Suppressor macrophage (primary cell): ENCODE measurements around the gene ROM1.
"Not testable (repeated sequence)": the region's sequence is repeated elsewhere in the genome, so short reads cannot be mapped to it uniquely, and the experiment has no call there.

Experiments
- DNase-seq, 4 experiments: peaks; one replicate each; pipeline ENCODE4 v3.0.0-alpha.2; 2020 to 2022

Gene ROM1

DNA sequence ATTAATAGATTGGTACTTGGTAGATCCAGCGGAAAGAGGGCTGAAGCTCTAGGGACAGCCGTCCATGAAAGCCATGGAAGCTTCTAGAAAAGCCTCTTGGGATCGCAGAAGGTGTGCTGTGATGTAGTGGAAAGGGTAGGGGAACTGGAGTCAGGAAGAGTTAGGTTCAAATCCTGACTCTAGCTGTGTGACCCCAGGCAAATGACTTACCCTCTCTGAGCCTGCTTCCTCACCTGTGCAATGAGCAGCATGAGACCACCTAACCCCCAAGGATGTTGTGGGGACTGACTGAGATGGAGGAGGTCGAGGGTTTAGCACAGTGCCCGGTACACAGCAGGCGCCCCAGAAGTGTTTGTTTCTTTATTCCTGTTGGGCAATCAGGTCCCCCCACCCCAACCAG is 2.7 kb upstream of the ROM1 start:
- DNase-seq: no peak

DNA sequence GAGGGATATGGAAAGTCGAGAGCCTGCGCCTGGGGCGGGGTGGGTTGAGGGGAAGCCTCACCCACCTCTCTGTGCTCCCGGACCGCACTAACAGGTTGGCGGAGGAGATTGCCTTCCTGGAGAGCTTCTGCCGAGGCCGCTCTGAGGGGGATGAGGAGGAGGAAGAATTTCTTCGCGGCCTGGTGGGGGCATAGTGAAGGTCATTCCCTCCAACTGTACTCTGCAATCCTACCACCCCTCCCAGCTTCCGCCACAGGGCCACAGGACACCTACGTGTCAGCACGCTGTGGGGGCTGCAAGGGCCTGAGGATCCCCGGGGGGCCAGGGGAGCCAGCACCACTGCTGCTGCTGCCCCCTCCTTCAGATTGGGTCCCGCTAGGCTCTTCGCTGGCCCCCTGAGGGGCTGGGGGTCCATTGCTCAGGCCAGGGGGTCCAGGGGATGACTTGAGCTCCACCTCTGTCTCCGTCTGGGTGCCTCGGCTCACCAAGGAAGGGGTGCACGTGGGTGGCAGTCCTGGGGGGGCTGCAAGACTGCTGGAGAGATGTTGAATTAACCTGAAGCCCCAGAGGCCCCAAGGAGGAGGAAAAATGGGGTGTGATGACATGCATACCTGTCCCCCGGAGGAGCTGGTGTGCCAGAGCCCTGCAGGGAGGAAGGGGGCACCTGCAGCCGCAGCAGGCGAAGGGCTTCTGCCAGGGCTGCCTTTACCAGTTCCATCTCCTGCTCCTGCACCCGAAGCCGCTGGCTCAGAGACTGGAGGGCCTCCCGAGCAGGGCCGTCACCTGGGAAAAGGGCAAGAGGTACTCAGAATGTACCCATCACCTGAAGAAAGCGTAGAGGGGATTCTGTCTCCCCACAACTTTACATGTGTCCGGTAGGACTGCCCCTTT is 2.0 kb upstream of the ROM1 start:
- no peak for DNase-seq

DNA sequence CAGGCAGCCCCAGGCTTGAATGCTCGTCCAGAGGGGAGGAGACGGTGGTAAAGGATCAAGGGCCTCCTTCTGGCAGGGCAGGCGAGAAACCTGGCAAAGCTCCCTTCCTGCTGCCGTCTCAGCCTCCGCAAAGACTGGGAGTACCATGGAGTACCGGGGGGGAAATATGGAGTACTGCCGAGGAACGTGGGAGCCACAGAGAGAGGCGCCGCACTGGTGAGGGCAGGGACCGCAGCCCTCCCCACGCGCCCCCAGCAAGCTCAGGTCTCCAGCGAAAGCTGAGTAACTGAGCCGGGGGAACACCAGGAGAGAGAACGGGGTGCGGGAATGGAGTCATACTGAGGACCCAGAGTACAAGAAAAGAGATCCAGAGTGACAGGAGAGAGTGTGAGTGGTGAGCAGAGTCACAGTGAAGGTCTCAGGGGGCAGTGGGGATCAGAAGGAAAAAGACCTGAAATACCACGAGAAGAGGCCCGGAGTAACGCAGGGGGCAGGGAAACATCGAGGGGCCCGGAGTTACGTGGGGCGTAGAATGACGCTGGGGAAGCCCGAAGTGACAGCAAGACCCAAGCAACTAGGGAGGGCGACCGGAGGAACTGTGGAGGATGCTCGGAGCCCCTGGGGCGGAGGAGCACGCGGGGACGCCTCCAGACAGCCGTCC is 1.2 kb upstream of the ROM1 start:
- DNase-seq: peak; percentile 13 to 60 (median 46)

DNA sequence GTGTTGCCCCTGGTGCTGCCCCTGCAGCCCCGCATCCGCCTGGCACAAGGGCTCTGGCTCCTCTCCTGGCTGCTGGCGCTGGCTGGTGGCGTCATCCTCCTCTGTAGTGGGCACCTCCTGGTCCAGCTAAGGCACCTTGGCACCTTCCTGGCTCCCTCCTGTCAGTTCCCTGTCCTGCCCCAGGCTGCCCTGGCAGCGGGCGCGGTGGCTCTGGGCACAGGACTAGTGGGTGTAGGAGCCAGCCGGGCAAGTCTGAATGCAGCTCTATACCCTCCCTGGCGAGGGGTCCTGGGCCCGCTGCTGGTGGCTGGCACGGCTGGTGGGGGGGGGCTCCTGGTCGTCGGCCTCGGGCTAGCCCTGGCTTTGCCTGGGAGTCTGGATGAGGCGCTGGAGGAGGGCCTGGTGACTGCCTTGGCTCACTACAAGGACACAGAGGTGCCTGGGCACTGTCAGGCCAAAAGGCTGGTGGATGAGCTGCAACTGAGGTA is 278 bp downstream of the ROM1 start:
- no peak for DNase-seq

DNA sequence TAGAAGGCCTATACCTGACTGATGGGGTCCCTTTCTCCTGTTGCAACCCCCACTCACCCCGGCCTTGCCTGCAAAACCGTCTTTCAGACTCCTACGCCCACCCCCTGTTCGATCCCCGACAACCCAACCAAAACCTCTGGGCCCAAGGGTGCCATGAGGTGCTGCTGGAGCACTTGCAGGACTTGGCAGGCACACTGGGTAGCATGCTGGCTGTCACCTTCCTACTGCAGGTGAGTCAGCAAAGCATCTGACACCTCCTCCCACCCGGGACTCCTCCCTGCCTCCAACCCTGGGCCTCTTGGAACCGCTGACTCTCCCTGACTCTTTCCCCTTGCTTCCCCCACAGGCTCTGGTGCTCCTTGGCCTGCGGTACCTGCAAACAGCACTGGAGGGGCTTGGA is 1.2 kb downstream of the ROM1 start:
- DNase-seq: peak in 1 of 4 experiments; percentile 33

DNA sequence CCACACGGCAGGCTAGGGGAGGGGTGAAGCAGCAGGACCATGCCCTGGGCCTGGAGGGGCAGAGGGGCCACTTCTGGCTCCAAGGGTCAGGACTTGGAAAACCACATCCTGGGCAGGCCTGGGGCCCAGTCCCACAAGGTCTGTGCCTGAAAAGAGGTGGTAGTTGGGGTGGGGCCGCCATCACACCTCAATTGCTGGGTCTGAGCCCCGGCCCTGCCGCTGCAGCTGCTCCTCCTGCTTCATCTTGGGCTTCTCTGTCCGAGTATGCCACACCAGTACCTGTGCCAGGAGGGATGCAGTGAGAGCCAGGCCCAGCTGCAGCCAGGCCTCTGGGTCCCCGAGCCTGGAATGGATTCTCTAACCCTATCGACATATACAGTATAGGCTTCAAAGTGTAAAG is 2.5 kb downstream of the ROM1 start:
- DNase-seq: no peak

DNA sequence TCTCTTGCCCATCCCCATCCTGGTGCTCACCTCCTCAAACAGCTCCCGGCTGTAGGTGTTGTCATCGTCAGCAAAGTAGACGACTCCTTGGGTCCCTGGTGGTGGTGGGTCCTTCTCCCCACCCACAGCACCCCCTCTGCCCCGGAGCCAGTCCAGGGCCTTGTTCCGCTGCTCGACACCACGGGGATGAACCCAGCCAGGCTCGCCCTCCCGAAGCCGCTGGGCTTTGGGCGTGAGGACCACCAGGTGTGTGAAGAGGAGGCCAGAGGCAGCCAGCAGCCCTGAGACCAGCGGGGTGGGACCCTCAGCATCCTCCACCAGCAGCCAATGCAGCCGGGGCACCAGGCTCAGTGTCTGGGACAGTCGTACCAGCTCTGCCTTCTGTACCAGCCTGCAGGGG is 3.9 kb downstream of the ROM1 start:
- not testable (repeated sequence) for DNase-seq

DNA sequence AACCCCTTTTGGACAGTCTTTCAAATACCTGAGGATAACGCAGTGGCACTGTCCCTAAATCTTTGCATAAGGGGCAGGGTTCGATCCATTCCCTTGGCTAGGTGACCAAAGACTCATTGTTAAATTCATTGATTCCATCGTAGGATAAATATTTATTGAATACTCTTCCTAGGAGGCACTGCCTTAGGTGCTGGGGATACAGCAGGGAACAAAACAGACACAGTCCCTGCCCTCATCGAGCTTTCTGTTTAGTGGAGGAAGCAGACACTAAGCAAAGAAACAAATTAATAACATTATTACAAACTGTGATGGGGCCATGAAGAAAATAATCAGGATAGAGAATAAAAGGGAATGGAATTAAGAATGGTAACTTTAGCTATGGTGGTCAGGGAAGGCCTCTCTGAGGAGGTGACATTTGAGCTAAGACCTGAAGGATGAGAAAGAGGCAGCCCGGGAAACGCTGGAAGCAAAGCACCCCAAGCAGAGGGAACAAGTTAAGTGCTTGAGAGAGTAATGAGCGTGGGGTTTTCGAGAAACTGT is 8.0 kb downstream of the ROM1 start:
- no peak for DNase-seq

DNA sequence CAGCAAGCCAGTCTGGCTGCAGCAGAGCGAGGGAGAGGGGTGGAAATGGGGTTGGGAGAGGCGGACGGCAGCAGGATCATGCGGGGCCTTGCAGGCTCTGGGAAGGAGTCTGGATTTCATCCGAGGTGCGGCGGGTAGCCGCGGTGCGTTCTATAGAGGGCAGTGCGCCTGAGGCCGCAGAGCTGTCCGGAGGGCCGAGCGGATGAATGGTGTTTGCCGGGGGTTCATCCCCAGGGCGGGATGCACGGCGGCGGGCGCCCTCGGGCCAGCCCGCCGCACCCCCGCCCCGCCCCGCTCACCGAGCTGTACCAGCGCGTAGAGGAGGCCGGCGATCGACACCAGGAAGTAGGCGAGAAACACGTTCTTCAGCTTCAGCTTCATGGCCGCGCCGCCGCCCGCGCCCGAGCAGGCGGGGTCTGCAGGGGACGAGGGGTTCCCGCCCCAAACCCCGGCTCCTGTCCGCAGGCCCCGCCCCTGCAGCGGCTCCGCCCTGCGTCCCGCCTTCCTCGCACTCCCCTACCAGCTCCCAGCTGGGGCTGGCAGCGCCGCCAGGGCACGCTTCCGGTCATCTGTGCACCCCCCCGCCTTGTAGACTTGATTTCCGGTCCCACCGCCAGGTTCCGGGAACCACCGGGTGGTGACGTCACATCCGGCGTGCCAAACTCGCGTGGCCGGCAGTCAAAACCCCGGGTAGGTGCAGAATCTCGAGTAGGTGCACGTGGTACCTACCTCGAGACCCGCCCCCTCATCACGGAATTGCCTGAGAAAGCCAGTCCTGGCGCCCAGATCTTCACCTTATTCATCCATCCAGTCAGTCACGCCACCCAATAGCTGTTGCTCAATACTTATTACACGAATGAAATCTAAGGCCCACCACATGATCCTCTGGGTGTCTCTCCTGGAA is 8.8 kb downstream of the ROM1 start, which contains the start of gene B3GAT3:
TSS of gene B3GAT3 (minus strand) at position 420 of the 904 bp plus-strand sequence. CDS start at position 381, 39 bp downstream.
- peak; percentile 99 for DNase-seq

DNA sequence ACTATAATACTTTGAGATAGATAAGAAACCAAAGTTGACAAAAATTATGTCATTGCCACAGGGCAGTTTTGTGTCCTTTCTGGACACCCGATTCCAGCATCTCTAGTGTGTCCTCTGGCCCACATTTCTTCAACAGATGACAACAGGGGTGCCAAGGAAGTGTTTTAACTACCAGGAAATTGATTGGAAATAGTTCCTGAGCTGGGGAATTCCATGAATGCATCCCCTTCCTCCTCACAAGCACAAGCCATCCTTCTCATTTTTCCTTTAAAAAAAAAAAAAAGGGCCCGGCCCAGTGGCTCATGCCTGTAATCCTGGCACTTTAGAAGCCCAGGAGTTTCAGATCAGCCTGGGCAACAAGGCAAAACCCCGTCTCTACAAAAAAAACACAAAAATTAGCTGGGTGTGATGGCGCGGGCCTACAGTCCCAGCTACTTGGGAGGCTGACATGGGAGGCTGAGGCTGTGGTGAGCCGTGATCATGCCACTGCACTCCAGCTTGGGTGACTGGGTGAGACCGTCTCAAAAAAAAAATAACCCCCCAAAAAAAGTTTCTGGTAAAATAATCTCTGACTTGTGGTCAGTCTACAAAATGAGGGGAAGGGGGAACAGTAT is 9.5 kb downstream of the ROM1 start:
- no peak for DNase-seq

DNA sequence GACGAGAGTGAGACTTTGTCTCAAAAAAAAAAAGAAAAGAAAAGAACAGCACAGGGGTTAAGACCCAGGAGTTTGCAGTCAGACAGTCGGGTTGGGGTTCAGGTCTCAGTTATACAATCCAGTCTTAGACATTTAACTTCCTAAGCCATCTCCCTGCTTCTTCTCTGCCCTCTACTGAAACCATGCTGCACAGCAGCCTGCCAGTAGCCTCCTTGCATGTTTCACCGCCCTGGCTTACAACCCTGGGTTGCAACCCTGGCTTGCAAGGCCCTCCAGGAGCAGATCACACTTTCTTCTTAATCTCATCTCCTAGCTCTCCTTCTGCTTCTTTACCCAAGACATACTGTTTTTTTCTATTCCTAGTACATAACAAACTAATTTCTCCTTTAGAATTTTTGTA is 14.7 kb downstream of the ROM1 start:
- peak in 1 of 4 experiments; percentile 27 for DNase-seq

DNA sequence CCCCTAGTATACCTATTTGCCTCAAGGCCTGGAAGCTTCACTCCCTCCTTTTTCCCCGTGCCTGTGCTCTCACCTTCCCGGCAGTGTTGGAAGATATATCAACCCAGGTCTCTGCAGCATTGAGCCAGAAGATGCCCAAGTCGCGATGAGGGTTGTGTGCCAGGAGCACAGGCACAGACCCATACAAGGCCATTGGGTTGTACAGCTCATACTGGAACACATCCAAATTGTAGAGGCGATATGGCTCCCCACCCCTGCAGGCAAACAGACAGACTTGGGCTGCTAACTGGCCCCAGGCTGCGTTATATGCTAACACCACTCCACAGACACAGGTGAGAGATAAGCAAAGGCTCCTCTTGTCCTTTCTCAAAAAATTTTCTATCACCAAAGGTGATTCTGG is 19.4 kb downstream of the ROM1 start:
- no peak for DNase-seq

DNA sequence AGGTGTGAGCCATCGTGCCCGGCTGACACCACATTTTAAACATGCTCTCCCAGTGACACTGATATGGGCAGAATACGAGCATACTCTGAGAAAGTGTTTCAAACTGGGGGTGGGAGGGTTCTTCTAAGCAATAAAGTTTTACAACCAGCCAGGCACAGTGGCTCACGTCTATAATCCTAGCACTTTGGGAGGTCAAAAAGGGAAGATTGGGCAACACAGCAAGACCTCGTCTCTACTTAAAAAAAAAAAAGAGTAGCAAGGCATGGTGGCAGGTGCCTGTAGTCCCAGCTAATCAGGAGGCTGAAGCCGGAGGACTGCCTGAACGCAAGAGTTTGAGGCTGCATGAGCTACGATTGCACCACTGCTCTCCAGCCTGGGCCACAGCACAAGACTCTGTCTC is 31.2 kb downstream of the ROM1 start:
- no peak for DNase-seq

DNA sequence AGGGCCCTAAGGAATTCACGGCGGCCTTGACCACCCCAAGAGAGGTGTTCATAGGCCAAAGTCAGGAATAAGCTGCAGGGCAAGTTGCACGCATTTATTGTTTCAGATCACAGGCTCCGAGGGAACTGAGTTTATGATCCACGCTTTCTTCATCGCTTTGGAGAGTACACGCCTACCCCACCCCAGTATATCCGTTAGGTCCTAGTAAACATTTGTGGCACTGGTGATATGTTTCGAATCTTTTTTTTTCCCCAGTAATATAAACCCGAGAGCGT is 32.6 kb downstream of the ROM1 start:
- no peak for DNase-seq

DNA sequence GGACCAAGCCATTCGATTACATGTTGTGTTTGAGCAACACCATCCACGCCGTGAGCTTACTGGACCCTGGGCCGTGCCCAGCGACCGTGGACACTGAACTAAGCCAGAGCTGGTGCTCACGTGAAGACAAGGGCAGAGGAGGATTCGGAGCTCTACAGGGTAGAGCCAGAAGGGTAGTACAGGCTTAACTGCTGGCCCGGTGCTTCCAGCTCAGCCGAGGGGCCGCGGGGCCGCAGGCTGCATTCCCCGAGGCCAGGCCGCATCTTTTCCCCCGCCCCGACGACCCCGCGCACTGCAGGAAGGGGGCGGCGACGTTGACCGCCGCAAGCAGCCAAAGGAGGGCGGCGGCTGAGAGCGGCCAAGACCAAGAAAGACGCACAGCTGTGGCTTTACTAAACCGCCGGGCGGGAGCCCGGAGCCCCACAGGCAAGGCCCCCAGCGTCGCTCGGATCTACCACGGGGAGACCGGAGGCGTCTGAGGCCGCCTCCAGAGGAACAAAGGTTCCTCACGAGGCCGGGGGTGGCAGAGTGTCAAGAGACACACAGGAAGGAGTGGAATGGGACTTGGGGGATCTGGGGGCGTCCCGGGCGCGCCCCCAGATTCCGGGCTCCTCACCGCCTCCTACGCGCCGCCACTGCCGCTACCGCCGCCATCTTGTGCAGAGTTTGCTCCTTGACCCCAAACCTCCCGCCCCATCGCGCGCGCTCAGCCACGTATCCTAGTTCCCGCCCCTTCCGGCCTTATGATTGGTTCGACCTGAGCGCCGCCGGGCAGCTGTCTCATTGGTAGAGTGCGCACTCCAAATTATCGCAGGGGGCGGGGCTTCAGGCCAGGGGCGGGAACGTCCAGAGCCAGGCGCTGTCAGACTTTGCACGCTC is 33.1 kb downstream of the ROM1 start, which contains the start of gene GANAB:
TSS of gene GANAB (minus strand) at position 668 of the 879 bp plus-strand sequence. CDS start at position 654, 14 bp downstream.
- DNase-seq: peak; percentile 99 to 100 (median 99)

DNA sequence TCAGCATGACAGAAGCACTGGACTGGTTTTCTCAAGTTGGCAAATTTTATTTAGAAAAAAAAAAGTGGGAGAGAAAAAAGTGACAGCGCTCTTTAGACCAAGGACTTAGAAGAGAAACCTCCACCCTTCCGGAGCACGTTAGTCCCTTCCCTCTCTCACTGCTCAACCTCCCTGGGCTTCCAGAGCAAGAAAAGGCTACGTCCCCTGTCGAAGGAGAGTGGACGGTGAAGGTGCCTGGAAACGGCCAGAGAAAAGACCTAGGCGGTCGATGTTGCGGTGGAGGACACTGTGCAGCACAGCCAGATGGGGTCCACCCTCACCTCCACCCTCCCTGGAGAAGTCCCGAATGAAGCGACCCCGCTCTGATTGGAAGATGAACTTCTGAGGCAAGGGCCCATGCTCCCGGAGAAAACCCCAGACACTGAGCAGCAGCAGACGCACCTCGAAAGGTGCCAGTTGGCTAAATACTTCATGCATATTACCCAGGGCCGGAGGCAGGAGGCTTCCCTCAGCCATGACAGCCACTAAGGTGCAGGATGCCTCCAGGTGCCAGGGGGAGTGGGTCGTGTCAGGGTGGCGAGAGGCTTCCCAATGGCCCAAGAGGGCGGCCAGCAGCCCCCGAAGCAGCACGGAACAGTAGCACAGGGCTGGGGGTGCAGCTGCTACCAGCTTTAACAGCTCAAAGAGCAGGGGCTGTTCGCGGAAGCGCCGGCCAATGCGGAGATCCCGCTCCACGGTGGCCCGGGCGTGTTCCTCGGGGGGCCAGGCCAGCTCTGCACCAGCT is 34.0 kb downstream of the ROM1 start:
- DNase-seq: no peak

DNA sequence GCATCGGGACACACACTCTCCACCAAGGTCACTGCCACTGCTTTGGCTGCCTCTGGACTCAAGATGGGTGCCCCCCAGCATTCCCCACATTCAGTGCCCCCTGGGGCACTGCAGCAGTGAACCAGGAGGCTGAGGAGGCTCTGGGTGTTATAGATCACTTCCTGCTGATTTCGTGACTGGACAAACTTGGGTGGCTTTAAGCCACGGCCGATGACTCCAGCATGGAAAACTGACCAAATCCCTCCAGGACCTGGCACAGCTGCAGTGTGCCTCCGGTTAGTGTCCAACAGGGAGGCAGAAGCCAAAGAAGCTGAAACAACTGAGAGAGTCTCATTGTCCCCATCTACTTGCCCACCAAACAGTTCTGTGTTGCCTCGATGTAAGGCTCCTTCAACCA is 34.5 kb downstream of the ROM1 start:
- no peak for DNase-seq

DNA sequence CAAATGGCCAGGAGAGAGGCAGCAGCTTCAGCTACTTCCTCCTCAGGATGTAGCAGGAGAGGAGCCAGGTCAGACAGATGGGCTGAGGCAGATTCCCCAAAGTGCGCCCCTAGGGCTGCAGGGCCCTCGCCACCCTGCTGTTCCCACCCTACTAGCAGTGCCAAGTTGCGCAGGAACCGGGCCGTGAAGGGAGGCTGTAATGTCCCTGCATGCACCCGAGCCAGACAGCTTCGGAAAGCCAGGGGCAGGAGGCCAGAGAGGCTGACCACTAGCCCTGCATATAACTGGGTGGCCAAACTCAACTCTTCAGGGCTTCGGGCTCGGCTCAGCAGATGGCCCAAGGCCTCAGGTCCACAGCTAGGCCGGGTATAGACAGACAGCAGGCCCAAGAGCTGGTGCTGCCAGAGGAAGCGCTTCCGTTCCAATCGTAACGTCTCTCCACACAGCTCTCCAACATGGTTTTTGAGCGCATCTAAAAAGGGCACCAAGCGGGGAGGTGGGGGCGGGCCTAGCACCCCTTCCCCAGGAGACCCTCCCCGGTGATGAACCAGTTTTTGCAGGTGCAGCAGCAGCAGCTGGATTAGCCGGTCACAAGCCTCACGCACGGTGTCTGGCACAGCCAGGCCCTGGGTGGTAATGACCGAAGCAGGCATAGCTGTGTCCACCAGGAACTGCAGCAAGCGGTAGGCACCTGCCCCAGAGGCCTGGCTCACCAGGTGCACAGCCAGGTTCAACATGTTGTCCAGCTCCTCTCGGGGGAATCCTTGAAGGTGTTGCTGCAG is 35.3 kb downstream of the ROM1 start:
- DNase-seq: no peak

DNA sequence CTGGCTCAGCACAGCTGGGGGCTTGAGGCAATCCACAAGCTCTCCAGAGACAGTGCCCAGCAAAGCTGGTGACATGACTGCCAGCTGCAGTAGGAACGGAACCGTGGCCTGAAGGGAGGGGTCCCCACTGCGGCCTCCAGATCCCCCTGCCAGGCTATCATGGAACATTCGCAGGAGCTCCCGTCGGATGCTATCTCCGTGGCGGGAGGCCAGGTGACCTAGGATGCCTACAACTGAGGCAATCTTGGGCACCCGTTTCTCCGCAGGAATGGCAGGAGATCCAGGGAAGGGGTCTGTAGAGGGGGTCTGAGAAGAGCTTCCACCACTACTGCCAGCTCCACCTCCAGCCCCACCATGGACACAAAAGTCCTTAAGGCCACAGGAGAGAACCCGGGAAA is 35.9 kb downstream of the ROM1 start:
- no peak for DNase-seq
